Left lung (tissue), 10 donors: ENCODE results near the gene GPSM3. TPM values are rescaled to one million over a fixed set of nuclear protein-coding genes. Genes with fewer than 3 reads are reported as not detected.
A peak's percentile ranks its signal among the peaks of the same experiment; 100 is the strongest.

Experiments
- ATAC-seq: fragments of 200-7000 bp; cut with Tn5 transposase; one replicate; pipeline ENCODE4 v1.9.1; 2020; ENCODE audit warnings: moderate library complexity
- DNase-seq, 4 donors: peaks; one replicate each; pipeline ENCODE4 v3.0.0-alpha.2; 2013 to 2020
- H3K27ac ChIP-seq, 2 donors: fragments of 200-600 bp; sonication (generic) in 1 of 2; one replicate each; pipeline versions ENCODE4 v1.5.0 to v1.8.0; 2020 to 2021
- H3K27me3 ChIP-seq, 2 donors: fragments of 200-600 bp; sonication (generic) in 1 of 2; one replicate each; pipeline versions ENCODE4 v1.5.0 to v1.8.0; 2020 to 2021
- H3K36me3 ChIP-seq, 2 donors: fragments of 200-600 bp; sonication (generic) in 1 of 2; one replicate each; pipeline versions ENCODE4 v1.5.0 to v1.8.0; 2020 to 2021
- H3K4me1 ChIP-seq, 2 donors: fragments of 200-600 bp; one replicate each; pipeline ENCODE4 v1.8.0; 2021
- H3K4me3 ChIP-seq, 2 donors: fragments of 200-600 bp; sonication (generic) in 1 of 2; one replicate each; pipeline versions ENCODE4 v1.5.0 to v1.8.0; 2020 to 2021; ENCODE audit warnings: mild to moderate bottlenecking in 1 of 2
- H3K9me3 ChIP-seq, 2 donors: fragments of 200-600 bp; sonication (generic) in 1 of 2; one replicate each; pipeline versions ENCODE4 v1.5.0 to v1.8.0; 2020 to 2021
- CTCF ChIP-seq, 2 donors: fragments of 200-600 bp; sonication (generic) in 1 of 2; IDR thresholded peaks; one replicate each; pipeline versions ENCODE4 v1.5.0 to v1.8.0; 2021; ENCODE audit warnings: antibody characterized with exemption in 2 of 2
- intact Hi-C, 2 donors: fragments of 100-400 bp; cut with DNase I; formaldehyde crosslinking; loops; one replicate each; pipeline versions ENCODE4 v1.11.2 to v1.14.2; 2022
- polyA plus RNA-seq, 6 donors: library from polyadenylated mRNA; unstranded; fragments of 120-200 nt; gene quantifications; one replicate each; pipeline ENCODE4 v1.2.1, GENCODE V29; 2013; ENCODE audit not compliant: insufficient read length in 6 of 6
- total RNA-seq, 2 donors: library from RNA; stranded (reverse); fragmentation: NEBNext Ultra II Directional; extraction: Animal tissue kit (Norgen Biotek cat#: 25700); gene quantifications; one replicate each; pipeline ENCODE4 v1.2.1, GENCODE V29; 2021
- donor health status: DM: no; HTN: yes; CAD: no.
- donor health status: DM: no; HTN: no; CAD: no.

GPSM3 gene
- total and polyA plus RNA-seq, 8 donors = 15.9 to 81.7 (median 19.2) TPM

GRCh38 chr6:32179766-32180405 lies 12.6 kb downstream of the GPSM3 start:
- Histone ChIP-seq H3K9me3 (no peaks in the 10 kb centered on the region), H3K27ac (peak overlapping the region in 1 of 2 donors; percentile 7), H3K27me3 (no peaks in the 10 kb centered on the region), H3K4me1 (peaks cover 36 to 79% of the 10 kb centered on the region in 2 donors), H3K36me3 (peaks cover 0 to 34% of the 10 kb centered on the region in 2 donors), H3K4me3 (peak overlapping the region in 1 of 2 donors; percentile 79)
- no peak for TF ChIP-seq CTCF (IDR thresholded peaks at IDR 0.05)
- intact Hi-C loops = no loop called here
- no peak for DNase-seq
- no peak for ATAC-seq

- intact Hi-C loops = no loop called here
- TF ChIP-seq CTCF (IDR thresholded peaks at IDR 0.05) = no peak
- H3K27ac ChIP-seq = peak overlapping the region; percentile 97 to 98
- H3K4me3 ChIP-seq = peak overlapping the region; percentile 59 to 79
- H3K4me1 ChIP-seq = peaks cover 34 to 79% of the 10 kb centered on the region in 2 donors
- ATAC-seq (no peak), DNase-seq (no peak)
- no peaks in the 10 kb centered on the region for H3K27me3 ChIP-seq
- peaks cover 0 to 34% of the 10 kb centered on the region in 2 donors for H3K36me3 ChIP-seq
- no peaks in the 10 kb centered on the region for H3K9me3 ChIP-seq
Observed at GRCh38 chr6:32178547-32179440, 13.6 kb downstream of the GPSM3 start.

- Histone ChIP-seq H3K27ac (peak within 1 kb of the TSS; percentile 97 to 98), H3K36me3 (peaks cover 0 to 30% of the 10 kb centered on the region in 2 donors), H3K9me3 (no peaks in the 10 kb centered on the region), H3K4me3 (peak within 1 kb of the TSS; percentile 59 to 79), H3K27me3 (no peaks in the 10 kb centered on the region), H3K4me1 (peaks cover 32 to 80% of the 10 kb centered on the region in 2 donors)
- no peak for TF ChIP-seq CTCF (IDR thresholded peaks at IDR 0.05)
- ATAC-seq (peak; percentile 79), DNase-seq (peak; percentile 88 to 99 (median 98))
- intact Hi-C loops = no loop called here
Observed at GRCh38 chr6:32177788-32178546, 14.5 kb downstream of the GPSM3 start, which contains the start of gene RNF5. Gene RNF5 (plus strand): TSS chr6:32178405. CDS start chr6:32178512, 107 bp downstream.

GRCh38 chr6:32177183-32177787 lies 15.2 kb downstream of the GPSM3 start:
- Histone ChIP-seq H3K4me3 (peak overlapping the region; percentile 59 to 79), H3K27ac (peak overlapping the region; percentile 97 to 98), H3K9me3 (no peaks in the 10 kb centered on the region), H3K4me1 (peaks cover 32 to 76% of the 10 kb centered on the region in 2 donors), H3K27me3 (no peaks in the 10 kb centered on the region), H3K36me3 (peaks cover 0 to 23% of the 10 kb centered on the region in 2 donors)
- intact Hi-C loops = no loop called here
- ATAC-seq = peak; percentile 12
- no peak for TF ChIP-seq CTCF (IDR thresholded peaks at IDR 0.05)
- DNase-seq = no peak
